GM19397 (cell line): ENCODE data around the gene SEC24C.
"Not testable (repeated sequence)": the region's sequence is repeated elsewhere in the genome, so short reads cannot be mapped to it uniquely, and the experiment has no call there.

Experiments
- ATAC-seq: cut with Tn5 transposase; IDR thresholded peaks from one replicate; pipeline ENCODE4 v1.9.1; 2021; ENCODE audit warnings: mild to moderate bottlenecking, moderate library complexity; ENCODE audit not compliant: unreplicated experiment

The SEC24C gene

GRCh38 chr10:73790886-73791625 is 46.9 kb downstream of the SEC24C start:
- no peak for ATAC-seq

DNA sequence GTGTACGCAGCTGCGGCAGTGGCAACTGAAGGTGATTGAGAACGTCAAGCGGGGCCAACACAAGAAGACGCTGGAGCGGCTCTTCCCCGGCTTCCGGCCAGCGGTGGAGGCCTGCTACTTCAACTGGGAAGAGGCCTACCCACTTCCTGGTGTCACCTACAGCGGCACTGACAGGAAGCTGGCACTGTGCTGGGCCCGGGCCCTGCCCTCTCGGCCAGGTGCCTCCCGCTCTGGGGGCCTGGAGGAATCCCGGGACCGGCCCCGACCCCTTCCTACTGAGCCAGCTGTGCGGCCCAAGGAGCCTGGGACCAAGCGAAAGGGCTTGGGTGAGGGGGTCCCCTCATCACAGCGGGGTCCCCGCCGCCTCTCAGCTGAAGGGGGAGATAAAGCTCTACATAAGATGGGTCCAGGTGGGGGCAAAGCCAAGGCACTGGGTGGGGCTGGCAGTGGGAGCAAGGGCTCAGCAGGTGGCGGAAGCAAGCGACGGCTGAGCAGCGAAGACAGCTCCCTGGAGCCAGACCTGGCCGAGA is 47.8 kb downstream of the SEC24C start:
- no peak for ATAC-seq

DNA sequence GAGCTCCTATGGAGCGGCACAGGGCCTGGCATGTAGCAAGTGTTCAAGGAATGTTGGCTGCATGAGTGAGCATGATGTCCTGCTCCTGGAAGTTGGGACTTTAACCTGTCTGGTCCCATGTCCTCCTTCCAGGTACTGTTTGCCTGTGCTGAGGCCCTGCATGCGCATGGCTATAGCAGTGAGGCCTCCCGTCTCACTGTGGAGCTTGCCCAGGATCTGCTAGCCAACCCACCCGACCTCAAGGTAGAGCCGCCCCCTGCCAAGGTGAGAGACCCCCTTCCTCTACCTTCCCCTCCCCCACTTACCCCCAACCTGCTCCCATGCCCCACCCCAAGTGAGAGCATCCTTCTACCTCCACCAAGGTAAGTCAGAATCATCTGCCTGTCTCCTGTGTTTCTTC is 49.3 kb downstream of the SEC24C start:
- no peak for ATAC-seq

GRCh38 chr10:73795491-73795890 is 51.3 kb downstream of the SEC24C start:
- ATAC-seq = not testable (repeated sequence)

DNA sequence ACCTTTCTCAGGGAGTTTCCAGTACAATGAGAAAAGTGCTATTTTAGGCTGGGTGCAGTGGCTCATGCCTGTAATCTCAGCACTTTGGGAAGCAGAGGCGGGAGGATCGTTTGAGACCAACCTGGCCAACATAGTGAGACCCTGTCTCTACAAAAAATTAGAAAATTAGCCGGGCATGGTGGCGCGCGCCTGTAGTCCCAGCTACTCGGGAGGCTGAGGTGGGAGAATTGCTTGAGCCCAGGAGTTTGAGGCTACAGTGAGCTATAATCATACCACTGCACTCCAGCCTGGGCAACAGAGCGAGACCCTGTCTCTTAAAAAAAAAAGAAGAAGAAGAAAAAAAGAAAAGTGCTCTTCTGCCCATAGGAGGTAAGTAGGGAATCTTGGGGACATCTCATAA is 51.9 kb downstream of the SEC24C start:
- ATAC-seq = not testable (repeated sequence)

DNA sequence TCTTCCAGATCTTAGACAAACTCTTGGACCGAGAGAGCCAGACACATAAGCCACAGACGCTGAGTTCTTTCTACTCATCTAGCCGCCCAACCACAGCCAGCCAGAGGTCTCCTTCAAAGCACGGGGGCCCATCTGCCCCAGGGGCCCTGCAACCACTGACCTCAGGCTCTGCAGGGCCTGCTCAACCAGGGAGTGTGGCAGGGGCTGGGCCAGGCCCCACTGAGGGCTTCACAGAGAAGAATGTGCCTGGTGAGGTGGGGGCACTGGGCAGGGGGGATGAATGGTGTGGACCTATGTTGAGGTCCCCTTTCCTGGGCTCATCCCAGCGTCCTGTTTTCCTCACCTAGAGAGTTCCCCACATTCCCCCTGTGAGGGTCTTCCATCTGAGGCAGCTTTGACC is 52.6 kb downstream of the SEC24C start:
- no peak for ATAC-seq

DNA sequence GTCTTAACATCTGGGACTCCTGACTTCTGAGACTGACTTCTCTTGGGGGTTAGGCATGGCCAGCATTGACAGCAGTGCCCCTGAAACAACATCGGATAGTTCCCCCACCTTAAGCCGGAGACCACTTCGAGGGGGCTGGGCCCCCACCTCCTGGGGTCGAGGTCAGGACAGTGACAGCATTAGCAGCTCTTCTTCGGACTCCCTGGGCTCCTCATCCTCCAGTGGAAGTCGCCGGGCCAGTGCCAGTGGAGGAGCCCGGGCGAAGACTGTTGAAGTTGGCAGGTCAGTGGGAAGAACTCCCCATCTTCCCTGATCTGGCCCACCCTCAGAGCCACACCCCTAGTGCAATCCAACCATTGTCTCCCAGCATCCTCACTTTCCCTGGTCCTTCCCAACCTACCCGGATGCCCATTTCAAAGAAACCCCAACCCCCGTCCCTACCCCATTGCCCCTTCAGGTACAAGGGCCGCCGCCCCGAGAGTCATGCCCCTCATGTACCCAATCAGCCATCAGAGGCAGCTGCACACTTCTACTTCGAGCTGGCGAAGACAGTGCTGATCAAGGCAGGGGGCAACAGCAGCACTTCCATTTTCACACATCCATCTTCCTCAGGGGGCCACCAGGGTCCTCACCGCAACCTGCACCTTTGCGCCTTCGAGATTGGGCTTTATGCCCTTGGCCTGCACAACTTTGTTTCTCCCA is 53.3 kb downstream of the SEC24C start:
- no peak for ATAC-seq

DNA sequence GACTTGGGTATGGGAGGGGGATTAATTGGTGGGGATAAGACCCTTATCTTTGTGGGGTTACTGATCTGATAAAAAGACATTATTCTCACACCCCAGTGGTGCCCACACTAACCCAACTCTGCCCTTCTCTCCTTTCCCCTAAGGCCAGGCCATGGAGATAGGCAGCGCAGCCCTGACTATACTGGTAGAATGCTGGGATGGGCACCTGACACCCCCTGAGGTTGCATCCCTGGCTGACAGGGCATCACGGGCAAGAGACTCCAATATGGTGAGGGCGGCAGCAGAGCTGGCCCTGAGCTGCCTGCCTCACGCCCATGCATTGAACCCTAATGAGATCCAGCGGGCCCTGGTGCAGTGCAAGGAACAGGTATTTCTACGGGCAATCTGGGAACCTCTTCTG is 53.9 kb downstream of the SEC24C start:
- no peak for ATAC-seq

DNA sequence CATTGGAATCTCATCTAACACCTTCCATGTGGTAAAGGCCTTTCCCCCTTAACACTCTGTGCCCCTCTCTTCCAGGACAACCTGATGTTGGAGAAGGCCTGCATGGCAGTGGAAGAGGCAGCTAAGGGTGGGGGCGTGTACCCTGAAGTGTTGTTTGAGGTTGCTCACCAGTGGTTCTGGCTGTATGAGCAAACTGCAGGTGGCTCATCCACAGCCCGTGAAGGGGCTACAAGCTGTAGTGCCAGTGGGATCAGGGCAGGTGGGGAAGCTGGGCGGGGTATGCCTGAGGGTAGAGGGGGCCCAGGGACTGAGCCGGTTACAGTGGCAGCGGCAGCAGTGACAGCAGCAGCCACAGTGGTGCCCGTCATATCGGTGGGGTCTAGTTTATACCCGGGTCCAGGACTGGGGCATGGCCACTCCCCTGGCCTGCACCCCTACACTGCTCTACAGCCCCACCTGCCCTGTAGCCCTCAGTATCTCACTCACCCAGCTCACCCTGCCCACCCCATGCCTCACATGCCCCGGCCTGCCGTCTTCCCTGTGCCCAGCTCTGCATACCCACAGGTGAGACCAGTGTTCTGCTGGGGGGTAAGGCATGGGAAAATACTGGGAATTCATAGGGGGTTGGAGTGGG is 54.9 kb downstream of the SEC24C start:
- ATAC-seq = no peak

GRCh38 chr10:73799899-73800559 is 55.9 kb downstream of the SEC24C start:
- ATAC-seq = no peak

DNA sequence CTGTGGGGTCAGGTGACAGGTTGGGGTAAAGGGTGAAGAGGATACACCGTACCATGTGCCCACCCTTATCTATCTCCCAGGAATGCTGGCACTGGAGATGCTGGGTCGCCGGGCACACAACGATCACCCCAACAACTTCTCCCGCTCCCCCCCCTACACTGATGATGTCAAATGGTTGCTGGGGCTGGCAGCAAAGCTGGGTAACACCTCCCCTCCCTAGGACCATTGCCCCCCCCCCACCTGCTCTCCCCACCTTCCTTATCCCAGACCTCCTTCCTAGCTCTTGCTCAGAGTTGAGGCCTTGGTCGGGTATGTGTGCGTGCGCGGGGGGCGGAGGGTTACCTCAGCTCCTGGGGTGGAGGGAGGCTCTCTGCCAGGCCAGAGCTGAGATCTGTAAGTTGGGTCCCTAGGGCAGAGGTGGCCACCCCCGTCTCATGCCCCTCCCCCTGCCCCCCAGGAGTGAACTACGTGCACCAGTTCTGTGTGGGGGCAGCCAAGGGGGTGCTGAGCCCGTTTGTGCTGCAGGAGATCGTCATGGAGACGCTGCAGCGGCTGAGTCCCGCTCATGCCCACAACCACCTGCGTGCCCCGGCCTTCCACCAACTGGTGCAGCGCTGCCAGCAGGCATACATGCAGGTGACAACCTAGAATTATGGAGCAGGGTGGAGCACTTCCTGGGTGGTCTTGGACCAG is 56.5 kb downstream of the SEC24C start:
- no peak for ATAC-seq

DNA sequence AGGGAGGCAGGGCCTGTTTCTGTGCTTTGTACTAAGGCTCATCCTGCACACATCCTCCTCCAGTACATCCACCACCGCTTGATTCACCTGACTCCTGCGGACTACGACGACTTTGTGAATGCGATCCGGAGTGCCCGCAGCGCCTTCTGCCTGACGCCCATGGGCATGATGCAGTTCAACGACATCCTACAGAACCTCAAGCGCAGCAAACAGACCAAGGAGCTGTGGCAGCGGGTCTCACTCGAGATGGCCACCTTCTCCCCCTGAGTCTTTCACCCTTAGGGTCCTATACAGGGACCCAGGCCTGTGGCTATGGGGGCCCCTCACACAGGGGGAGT is 57.0 kb downstream of the SEC24C start:
- ATAC-seq = no peak

GRCh38 chr10:73802276-73802991 is 58.3 kb downstream of the SEC24C start:
- no peak for ATAC-seq

DNA sequence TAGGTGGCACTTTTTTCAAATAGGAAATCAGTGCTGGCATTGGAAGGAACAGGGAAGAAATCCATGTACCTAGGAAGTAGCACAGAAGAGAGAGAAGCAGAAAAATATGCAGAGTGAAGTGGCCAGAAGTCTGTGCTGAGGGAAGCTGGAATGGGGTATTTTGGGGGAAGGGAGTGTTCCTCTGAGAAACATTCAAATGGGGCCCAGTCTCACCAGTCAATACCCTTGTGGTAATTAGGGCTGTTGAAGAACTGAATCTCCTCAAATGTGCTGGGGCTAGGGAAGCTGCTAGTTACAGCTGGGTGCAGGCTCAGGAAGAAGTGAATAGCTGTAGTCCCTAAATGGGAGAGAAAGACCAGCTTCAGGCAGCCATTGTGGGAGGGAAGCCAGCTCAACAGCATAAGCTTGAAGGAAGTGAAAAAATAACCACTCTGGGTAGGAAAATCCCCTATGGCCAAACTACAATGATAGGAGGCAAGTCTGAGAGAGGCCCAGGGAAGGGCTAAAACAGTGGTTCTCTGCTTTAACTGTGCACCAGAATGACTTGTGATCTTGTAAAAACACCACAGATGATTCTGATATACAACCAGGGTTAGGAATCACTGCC is 59.6 kb downstream of the SEC24C start:
- ATAC-seq = peak; percentile 62

- no peak for ATAC-seq
Measured at GRCh38 chr10:73806176-73806950, 62.2 kb downstream of the SEC24C start.

GRCh38 chr10:73807471-73807870 is 63.3 kb downstream of the SEC24C start:
- ATAC-seq = no peak

DNA sequence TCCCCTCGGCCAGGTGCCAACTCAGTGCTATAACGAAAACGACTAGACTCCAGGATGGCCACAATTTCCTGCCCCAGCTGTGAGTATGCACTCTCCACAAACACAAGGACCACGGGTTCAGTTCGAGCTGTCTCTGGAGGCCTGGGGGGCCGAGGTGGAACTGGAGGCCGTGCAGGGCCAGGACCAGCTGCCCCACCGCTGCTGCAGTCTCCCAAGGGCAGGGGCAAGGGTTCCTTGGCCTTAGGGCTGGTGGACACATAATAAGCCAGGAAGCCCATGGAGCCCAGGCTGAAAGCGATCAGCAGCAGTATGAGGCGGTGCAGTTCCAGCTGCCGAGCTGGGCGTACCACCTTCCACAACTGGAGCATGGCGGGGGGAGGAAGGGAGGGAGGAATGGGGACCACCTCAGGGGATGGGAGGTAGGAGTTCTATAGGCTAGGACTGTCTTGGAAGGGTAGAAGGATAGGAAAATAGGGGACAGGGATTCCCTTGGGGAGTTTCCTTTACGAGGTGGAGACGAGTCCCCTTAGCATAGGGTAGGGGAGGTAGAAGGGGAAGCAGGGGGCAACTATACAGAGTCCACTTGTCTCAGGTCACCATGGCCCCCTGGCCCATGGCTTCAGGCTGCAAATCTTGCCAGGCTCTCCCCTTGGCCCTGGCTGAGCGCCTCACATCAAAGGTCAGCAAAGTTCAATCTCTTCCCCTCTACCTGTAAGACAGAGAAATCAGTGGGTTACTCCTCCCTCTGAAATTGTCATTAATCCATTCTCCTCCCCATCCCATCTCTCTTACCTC is 64.0 kb downstream of the SEC24C start:
- no peak for ATAC-seq
